ENCODE data around the gene LILRA2. TPM values are rescaled to one million over a fixed set of nuclear protein-coding genes. Genes with fewer than 3 reads are reported as not detected.
"Not testable (repeated sequence)": the region's sequence is repeated elsewhere in the genome, so short reads cannot be mapped to it uniquely, and the experiment has no call there.

Gene LILRA2
- total RNA-seq, 2 experiments from 2014 or later: not detected

GRCh38 chr19:54561840-54562239 is 11.8 kb upstream of the LILRA2 start:
- no peak for ATAC-seq
- Mint-ChIP-seq H3K4me1 (ENCODE audit: low read depth) (no peaks in the 10 kb centered on the region), H3K36me3 (ENCODE audit: low read depth) (no peaks in the 10 kb centered on the region), H3K4me3 (no peak overlapping the region), H3K27me3 (peaks cover 21% of the 10 kb centered on the region), H3K27ac (no peak overlapping the region), H3K9me3 (no peaks in the 10 kb centered on the region)
- POLR2A ChIA-PET: no interaction called here
- CTCF ChIA-PET: no interaction called here
- no peak for TF ChIP-seq CTCF (IDR thresholded peaks at IDR 0.05)
- intact Hi-C loops (cut with micrococcal nuclease): no loop called here
- DNase-seq: no peak

- POLR2A ChIA-PET; H3K36me3 Mint-ChIP-seq (ENCODE audit: low read depth); H3K4me3 Mint-ChIP-seq; H3K9me3 Mint-ChIP-seq; H3K4me1 Mint-ChIP-seq (ENCODE audit: low read depth); DNase-seq; ATAC-seq; intact Hi-C loops (cut with micrococcal nuclease); H3K27ac Mint-ChIP-seq; CTCF ChIA-PET: not testable (repeated sequence)
- H3K27me3 Mint-ChIP-seq: peaks cover 23% of the 10 kb centered on the region
These were observed 10.4 kb upstream of the LILRA2 start for GRCh38 chr19:54563206-54563605.

- no peaks in the 10 kb centered on the region for H3K36me3 Mint-ChIP-seq (ENCODE audit: low read depth)
- TF ChIP-seq CTCF (IDR thresholded peaks at IDR 0.05): no peak
These were observed 3.3 kb upstream of the LILRA2 start for GRCh38 chr19:54570316-54570715.

GRCh38 chr19:54571715-54572615 is 1.6 kb upstream of the LILRA2 start:
- H3K4me1 Mint-ChIP-seq (ENCODE audit: low read depth); DNase-seq; H3K36me3 Mint-ChIP-seq (ENCODE audit: low read depth); H3K4me3 Mint-ChIP-seq; ATAC-seq; H3K27ac Mint-ChIP-seq; CTCF ChIA-PET; H3K9me3 Mint-ChIP-seq; intact Hi-C loops (cut with micrococcal nuclease): not testable (repeated sequence)
- peaks cover 35% of the 10 kb centered on the region for H3K27me3 Mint-ChIP-seq
- POLR2A ChIA-PET: interaction anchor here (0.6 kb wide), 1 partner anchor 48 kb away, joined by 3 read pairs; no protein-coding TSS in a partner anchor

More at GRCh38 chr19:54570316-54570715, 3.3 kb upstream of the LILRA2 start:
- intact Hi-C loops (cut with micrococcal nuclease): no loop called here
- DNase-seq: no peak
- H3K4me3 Mint-ChIP-seq: no peak overlapping the region
- H3K4me1 Mint-ChIP-seq (ENCODE audit: low read depth): peaks cover 5% of the 10 kb centered on the region
- H3K27ac Mint-ChIP-seq: no peak overlapping the region
- CTCF ChIA-PET: no interaction called here
- H3K9me3 Mint-ChIP-seq: no peaks in the 10 kb centered on the region
- ATAC-seq: no peak
- H3K27me3 Mint-ChIP-seq: peaks cover 41% of the 10 kb centered on the region
- POLR2A ChIA-PET: no interaction called here

- Mint-ChIP-seq H3K36me3 (ENCODE audit: low read depth) (no peaks in the 10 kb centered on the region), H3K4me1 (ENCODE audit: low read depth) (peaks cover 3% of the 10 kb centered on the region), H3K4me3 (no peak overlapping the region), H3K27ac (no peak overlapping the region), H3K27me3 (peaks cover 33% of the 10 kb centered on the region), H3K9me3 (no peaks in the 10 kb centered on the region)
- no peak for TF ChIP-seq CTCF (IDR thresholded peaks at IDR 0.05)
- DNase-seq (no peak), ATAC-seq (no peak)
- ChIA-PET POLR2A (no interaction called here), CTCF (no interaction called here)
- intact Hi-C loops (cut with micrococcal nuclease): no loop called here
These were observed 786 bp upstream of the LILRA2 start for GRCh38 chr19:54572696-54573311.

- ChIA-PET CTCF (no interaction called here), POLR2A (no interaction called here)
- intact Hi-C loops (cut with micrococcal nuclease): no loop called here
- no peak overlapping the region for H3K27ac Mint-ChIP-seq
- DNase-seq (no peak), ATAC-seq (no peak)
- H3K27me3 Mint-ChIP-seq: peaks cover 30% of the 10 kb centered on the region
- H3K36me3 Mint-ChIP-seq (ENCODE audit: low read depth): no peaks in the 10 kb centered on the region
- H3K4me3 Mint-ChIP-seq: no peak overlapping the region
- peaks cover 3% of the 10 kb centered on the region for H3K4me1 Mint-ChIP-seq (ENCODE audit: low read depth)
- no peaks in the 10 kb centered on the region for H3K9me3 Mint-ChIP-seq
- no peak for TF ChIP-seq CTCF (IDR thresholded peaks at IDR 0.05)
These were observed 461 bp downstream of the LILRA2 start for GRCh38 chr19:54574051-54574450.

Data from activated CD8-positive, alpha-beta T cell treated with anti-CD3 and anti-CD28 coated beads for 36 hours (primary cell).